ENCODE results near the gene GLI3.

GLI3 gene

DNA sequence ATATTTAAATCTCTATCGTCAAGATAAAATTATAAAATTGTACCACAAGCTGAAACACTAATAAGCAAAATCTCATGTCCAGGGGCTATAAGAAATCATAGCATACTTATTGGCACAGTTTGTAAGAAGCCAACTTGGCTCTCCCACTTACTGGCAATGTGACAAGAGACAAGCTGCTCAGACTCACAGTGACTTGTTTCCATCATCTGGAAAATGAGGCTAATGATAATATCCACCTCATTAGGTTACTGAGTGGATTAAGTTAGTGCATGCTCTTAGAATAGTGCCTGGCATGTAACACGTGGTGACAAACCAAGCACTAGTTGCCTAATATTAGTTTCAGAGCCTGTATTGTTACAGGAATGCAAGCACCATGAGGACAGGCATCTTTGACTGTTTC lies 234.4 kb downstream of the GLI3 start:
- DNase-seq (ENCODE audit: low read depth, low spot score), result no peak

- no peak for DNase-seq (ENCODE audit: low read depth, low spot score)
Observed at GRCh38 chr7:41999736-42000283, 237.2 kb downstream of the GLI3 start.

GRCh38 chr7:41998041-41998440 lies 239.0 kb downstream of the GLI3 start:
- no peak for DNase-seq (ENCODE audit: low read depth, low spot score)

DNA sequence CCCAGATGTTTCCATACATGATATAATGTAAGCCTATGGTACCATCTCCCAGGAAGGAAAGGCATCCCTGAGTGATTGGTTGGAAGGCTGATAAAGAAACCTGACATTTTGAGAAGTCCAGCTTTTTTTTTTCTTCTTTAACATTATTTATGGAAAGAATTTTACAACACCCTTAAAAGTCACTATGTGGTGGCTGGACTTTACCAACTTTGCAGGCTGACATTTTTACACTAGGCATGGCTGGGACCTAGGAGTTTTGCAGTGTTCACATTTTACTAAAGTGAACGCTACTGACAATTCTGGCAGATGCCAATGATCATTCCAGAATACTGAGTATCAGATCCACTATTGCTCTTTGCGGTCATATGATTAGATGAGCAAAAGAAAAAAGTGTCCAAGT lies 239.9 kb downstream of the GLI3 start:
- no peak for DNase-seq (ENCODE audit: low read depth, low spot score)

DNA sequence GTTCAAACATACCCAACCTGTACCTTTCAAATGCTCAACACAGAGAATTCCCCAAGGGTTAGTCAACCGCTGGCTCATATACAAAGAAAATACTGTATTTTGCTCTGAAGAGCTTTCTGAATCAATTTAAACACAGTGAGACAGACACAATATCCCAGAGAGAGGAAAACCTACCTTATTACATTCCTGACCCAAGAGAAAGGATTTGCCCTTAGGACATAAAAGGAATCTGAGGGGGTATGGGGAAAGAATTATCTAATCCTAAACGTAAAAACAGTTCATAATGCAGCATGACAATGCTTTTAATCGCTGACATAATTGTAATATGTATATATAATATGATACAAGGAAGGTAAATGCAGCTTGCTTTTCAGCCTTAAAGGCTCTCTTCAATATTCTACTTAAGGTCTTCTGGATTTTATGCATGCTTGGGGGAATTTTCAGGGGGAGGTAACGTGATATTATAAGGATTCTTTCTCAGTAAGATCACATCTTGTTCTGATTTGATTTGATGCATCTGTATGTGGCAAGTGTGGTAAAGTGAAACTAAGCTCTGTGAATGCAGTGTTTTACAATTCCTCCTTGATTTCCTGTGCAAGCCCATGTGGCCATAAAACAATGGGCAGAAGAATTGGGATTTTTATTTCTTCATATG lies 240.5 kb downstream of the GLI3 start:
- DNase-seq (ENCODE audit: low read depth, low spot score), result no peak

- no peak for DNase-seq (ENCODE audit: low read depth, low spot score)
Observed at GRCh38 chr7:41995632-41996271, 241.3 kb downstream of the GLI3 start.

DNA sequence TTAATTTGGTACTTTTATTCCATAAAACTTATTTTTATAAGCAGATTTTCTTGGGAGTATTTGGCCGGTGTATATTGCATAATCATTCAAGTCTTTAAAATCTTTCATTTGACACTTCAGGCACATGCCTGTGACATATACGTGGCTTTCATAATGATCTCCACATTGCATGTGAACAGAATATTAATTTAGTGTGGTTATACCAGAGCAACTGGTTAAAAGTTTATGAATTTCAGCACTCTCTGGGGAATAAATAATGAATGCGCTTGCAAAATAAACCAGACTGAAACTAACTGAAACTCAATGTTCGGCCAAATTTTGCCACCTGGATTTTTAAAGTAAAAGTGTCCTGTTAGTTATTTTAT lies 242.3 kb downstream of the GLI3 start:
- DNase-seq (ENCODE audit: low read depth, low spot score), result no peak

DNA sequence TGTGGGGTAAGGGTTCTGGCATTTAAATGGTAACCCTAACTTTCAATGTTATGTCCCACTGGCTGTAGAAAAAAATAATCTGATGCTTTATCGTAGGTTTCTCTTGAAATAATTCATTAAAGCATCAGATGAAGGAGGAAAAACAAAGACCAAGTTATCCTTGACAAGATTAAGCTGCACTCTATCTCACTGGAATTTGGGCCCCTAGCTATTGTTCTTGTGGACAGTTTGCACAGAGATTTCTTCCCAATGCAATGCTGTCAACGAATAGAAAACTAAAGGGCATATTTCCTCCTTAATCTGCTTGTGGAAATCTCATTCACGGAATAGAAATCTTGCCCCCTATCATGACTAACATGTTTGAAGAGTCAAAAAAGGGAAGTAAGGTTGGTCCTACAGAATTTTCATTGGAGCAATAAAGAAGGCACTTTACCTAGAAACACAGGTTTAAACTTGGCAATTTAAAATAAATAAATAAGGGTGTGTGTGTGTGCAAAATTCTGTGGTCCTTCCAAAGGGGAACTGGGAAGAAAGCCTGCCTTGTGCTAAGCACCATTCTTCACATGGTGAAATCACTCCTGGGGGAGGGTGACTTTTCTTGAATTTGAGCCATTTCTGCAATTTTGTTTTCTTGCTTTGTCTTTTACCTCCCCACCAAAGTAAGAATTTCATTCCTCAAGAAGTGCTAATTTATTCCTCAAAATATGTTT lies 242.8 kb downstream of the GLI3 start:
- DNase-seq (ENCODE audit: low read depth, low spot score), result no peak

DNA sequence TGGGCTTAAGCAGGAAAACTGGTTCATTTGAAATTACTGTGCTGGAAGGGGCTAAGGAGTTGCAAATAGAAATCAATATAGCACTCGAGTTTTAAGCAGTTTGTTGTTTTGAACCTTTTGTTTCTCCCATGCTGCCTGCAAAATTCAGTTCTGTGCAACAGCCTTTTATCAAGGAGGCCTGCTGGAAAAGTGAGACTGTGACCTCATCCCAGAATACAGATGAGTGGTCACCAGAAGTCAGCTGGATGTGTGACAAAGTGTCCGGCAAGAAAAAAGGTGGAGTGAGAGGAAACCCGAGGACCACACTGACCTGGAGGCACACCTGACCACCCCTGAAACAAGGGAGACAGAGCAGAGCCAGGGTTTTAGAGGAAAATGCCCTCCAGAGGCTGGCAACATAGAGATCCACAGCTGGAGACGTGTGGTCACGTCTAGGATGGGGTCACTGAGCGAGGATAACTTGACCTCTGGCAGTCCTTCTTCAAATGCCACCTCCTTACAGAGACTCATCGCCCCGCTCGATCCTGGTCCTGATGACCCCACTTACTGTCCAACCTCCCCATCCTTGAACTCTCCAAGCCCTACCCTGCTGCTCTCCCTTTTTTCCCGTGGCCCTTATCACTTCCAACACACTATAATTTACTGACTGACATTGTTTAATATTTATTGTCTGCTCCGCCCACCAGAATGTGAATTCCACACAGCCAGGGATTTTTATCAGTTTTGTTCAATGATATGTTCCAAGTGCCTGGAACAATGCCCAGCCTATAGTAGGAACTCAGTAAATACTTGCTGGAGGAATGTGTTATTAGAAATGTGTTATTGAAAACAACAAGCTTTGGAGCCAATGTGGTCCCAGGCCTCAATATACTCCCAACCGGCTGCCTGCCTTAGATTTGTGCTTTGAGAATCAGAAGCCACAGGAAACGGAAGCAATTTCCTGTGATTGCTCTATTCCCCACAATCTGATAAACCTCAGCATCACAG lies 243.8 kb downstream of the GLI3 start:
- DNase-seq (ENCODE audit: low read depth, low spot score), result no peak

- no peak for DNase-seq (ENCODE audit: low read depth, low spot score)
Observed at GRCh38 chr7:41984888-41985287, 252.1 kb downstream of the GLI3 start.

GRCh38 chr7:41981046-41982040 lies 255.7 kb downstream of the GLI3 start:
- no peak for DNase-seq (ENCODE audit: low read depth, low spot score)

DNA sequence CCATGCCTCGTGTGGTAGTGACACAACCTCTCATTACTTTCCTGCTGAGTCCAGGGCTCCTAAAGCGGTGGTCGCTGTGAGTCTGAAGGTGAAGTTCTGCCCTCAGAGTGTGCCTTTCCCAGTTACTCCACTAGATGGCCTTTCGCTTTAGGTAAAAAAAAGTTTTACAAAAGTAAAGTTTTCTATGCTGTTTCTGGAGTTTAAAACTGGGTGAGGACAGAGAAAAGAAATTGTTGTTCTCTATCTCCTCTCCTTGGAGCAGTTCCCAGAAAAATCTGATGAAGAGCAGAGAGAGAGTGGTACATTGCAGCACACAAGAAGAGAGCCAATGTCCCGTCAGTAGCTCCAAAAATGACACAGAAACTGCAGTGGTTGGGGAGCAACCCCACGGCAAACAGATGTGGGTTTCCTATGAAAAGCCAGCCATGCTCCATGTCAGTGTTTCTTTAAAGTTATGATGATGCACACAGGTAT lies 257.1 kb downstream of the GLI3 start:
- DNase-seq (ENCODE audit: low read depth, low spot score), result no peak

GRCh38 chr7:41978858-41979257 lies 258.2 kb downstream of the GLI3 start:
- no peak for DNase-seq (ENCODE audit: low read depth, low spot score)

DNA sequence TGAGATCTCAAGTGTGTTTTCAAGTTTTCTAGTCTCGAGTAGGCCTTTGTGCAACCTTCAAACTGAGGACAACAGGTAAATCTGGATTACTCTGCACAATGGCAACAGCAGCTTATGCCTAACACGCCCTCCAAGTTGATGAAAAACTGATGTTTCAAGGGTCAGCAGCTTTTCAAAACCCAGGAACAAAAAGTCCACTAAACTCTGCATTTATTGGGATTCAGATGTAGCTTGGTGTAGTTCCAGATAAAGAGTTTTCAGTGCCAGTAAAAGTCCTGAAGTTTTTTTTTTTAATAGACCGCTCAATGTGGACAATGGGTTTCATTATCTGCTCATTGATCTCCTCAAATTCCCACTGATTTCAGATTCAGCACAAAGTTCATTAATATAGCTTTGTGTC lies 259.3 kb downstream of the GLI3 start:
- DNase-seq (ENCODE audit: low read depth, low spot score), result no peak

- no peak for DNase-seq (ENCODE audit: low read depth, low spot score)
Observed at GRCh38 chr7:41977151-41977651, 259.8 kb downstream of the GLI3 start.

GRCh38 chr7:41976411-41976810 lies 260.6 kb downstream of the GLI3 start:
- no peak for DNase-seq (ENCODE audit: low read depth, low spot score)

DNA sequence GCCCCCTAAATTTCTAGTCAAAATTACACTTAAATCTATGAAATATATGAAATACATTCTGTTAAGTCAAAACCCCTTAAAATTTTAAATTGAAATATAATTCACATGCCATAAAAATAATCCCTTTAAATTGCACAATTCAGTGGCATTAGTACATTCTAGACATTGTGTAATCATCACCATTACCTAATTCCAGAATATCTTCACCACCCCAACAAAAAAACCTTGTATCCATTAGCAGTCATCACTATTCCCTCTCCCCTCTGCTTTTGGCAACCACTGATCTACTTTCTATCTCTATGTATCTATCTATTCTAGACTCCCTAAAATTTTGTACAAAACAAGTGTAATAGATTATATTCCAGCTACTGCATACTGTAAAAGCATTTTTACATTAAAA lies 261.2 kb downstream of the GLI3 start:
- DNase-seq (ENCODE audit: low read depth, low spot score), result no peak

GRCh38 chr7:41974870-41975557 lies 262.0 kb downstream of the GLI3 start:
- no peak for DNase-seq (ENCODE audit: low read depth, low spot score)

DNA sequence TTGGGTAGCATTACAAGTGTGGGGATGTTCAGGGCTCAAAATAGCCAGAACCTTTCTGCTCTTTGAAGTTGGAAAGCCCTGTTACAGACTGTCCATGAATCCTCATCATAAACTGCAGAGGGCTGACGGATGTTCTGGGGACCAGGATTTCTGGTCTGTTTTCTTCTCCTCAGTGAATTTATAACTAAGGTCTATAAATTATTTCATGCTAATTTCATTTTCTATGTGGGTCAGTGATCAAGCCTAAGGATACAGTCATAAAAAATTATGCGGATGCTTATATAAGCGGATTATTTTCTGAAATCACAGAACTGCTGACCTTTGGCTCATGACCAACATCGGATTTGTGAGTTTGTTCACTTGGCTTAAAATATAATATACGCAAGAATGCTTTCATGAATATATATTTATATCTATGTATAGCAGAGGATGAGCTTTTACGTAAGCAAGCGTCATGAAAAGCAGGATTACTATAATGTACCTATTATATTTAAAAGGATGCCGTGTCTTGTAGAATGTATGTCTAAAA lies 263.7 kb downstream of the GLI3 start:
- no peak for DNase-seq (ENCODE audit: low read depth, low spot score)
